ENCODE measurements around the gene CA9. TPM values are rescaled to one million over a fixed set of nuclear protein-coding genes. Genes with fewer than 3 reads are reported as not detected.

The CA9 gene
- polyA plus RNA-seq, 3 donors, result not detected

- WGBS (ENCODE audit: insufficient coverage), result 95% methylated on average over 12 of the region's 21 CpGs
- no peaks in the 10 kb centered on the region for H3K9me3 ChIP-seq (replicated peaks in 1 of 2; ENCODE audit: control insufficient read depth in 1 of 2, insufficient read depth in 1 of 2, low read length in 2 of 2)
- no peak overlapping the region for H3K4me2 ChIP-seq (replicated peaks; ENCODE audit: extremely low read depth, low read length, poor library complexity, severe bottlenecking)
- H3K9ac ChIP-seq (ENCODE audit: insufficient read depth, low read length, poor library complexity, severe bottlenecking), result no peak overlapping the region
- no peaks in the 10 kb centered on the region for H3K4me1 ChIP-seq (ENCODE audit: control insufficient read depth in 1 of 2, insufficient read depth in 2 of 2, low read length in 2 of 2)
- no peak overlapping the region for H2AFZ ChIP-seq (ENCODE audit: insufficient read depth, low read depth, low read length, poor library complexity, severe bottlenecking)
- no peaks in the 10 kb centered on the region for H3K27me3 ChIP-seq (ENCODE audit: control insufficient read depth in 2 of 2, insufficient read depth in 2 of 2, low read length in 2 of 2)
- peaks cover 0 to 90% of the 10 kb centered on the region in 2 donors for H3K36me3 Mint-ChIP-seq
- peak overlapping the region in 2 of 7 donors; percentile 6 to 57 for H3K27ac Mint-ChIP-seq
- peaks cover 0 to 2% (median 0%) of the 10 kb centered on the region in 3 donors for H3K27me3 Mint-ChIP-seq (ENCODE audit: low read depth in 3 of 3)
- H3K4me3 Mint-ChIP-seq, result no peak overlapping the region
- TF ChIP-seq, protein P1, sequence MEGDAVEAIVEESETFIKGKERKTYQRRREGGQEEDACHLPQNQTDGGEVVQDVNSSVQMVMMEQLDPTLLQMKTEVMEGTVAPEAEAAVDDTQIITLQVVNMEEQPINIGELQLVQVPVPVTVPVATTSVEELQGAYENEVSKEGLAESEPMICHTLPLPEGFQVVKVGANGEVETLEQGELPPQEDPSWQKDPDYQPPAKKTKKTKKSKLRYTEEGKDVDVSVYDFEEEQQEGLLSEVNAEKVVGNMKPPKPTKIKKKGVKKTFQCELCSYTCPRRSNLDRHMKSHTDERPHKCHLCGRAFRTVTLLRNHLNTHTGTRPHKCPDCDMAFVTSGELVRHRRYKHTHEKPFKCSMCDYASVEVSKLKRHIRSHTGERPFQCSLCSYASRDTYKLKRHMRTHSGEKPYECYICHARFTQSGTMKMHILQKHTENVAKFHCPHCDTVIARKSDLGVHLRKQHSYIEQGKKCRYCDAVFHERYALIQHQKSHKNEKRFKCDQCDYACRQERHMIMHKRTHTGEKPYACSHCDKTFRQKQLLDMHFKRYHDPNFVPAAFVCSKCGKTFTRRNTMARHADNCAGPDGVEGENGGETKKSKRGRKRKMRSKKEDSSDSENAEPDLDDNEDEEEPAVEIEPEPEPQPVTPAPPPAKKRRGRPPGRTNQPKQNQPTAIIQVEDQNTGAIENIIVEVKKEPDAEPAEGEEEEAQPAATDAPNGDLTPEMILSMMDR (IDR thresholded peaks at IDR 0.05), result no peak
- no peaks in the 10 kb centered on the region for H3K4me1 Mint-ChIP-seq
- H4K20me1 ChIP-seq (ENCODE audit: insufficient read depth, low read length), result peaks cover 97% of the 10 kb centered on the region
- peaks cover 93 to 99% of the 10 kb centered on the region in 2 donors for H3K36me3 ChIP-seq (replicated peaks in 1 of 2; ENCODE audit: control insufficient read depth in 1 of 2, insufficient read depth in 2 of 2, low read length in 2 of 2)
- H3K79me2 ChIP-seq (ENCODE audit: insufficient read depth, low read length), result peaks cover 7% of the 10 kb centered on the region
- no peaks in the 10 kb centered on the region for H3K9me3 Mint-ChIP-seq
- H3K4me3 ChIP-seq (replicated peaks in 1 of 3; ENCODE audit: low read depth in 2 of 3, low read length in 3 of 3), result no peak overlapping the region
- DNase-seq, result no peak
- H3K27ac ChIP-seq (ENCODE audit: low read depth in 1 of 2, low read length in 2 of 2), result peak overlapping the region in 1 of 2 donors; percentile 4
- intact Hi-C loops (cut with micrococcal nuclease), result no loop called here
Observed at GRCh38 chr9:35711501-35712428, 38.0 kb downstream of the CA9 start.

GRCh38 chr9:35712762-35713400 is 39.2 kb downstream of the CA9 start:
- no peak for DNase-seq
- no peak overlapping the region for H3K4me3 ChIP-seq (replicated peaks in 1 of 3; ENCODE audit: low read depth in 2 of 3, low read length in 3 of 3)
- H3K27me3 ChIP-seq (ENCODE audit: control insufficient read depth in 2 of 2, insufficient read depth in 2 of 2, low read length in 2 of 2), result no peaks in the 10 kb centered on the region
- H4K20me1 ChIP-seq (ENCODE audit: insufficient read depth, low read length), result peaks cover 97% of the 10 kb centered on the region
- Mint-ChIP-seq H3K9me3 (no peaks in the 10 kb centered on the region), H3K27me3 (ENCODE audit: low read depth in 3 of 3) (peaks cover 0 to 2% (median 0%) of the 10 kb centered on the region in 3 donors), H3K36me3 (peaks cover 0 to 90% of the 10 kb centered on the region in 2 donors), H3K27ac (peak overlapping the region in 2 of 7 donors; percentile 26 to 72), H3K4me3 (no peak overlapping the region), H3K4me1 (no peaks in the 10 kb centered on the region)
- H3K9ac ChIP-seq (ENCODE audit: insufficient read depth, low read length, poor library complexity, severe bottlenecking), result no peak overlapping the region
- H3K79me2 ChIP-seq (ENCODE audit: insufficient read depth, low read length), result peaks cover 7% of the 10 kb centered on the region
- H3K4me2 ChIP-seq (replicated peaks; ENCODE audit: extremely low read depth, low read length, poor library complexity, severe bottlenecking), result no peak overlapping the region
- no peaks in the 10 kb centered on the region for H3K4me1 ChIP-seq (ENCODE audit: control insufficient read depth in 1 of 2, insufficient read depth in 2 of 2, low read length in 2 of 2)
- WGBS (ENCODE audit: insufficient coverage), result 95% methylated on average over 6 of the region's 11 CpGs
- no peaks in the 10 kb centered on the region for H3K9me3 ChIP-seq (replicated peaks in 1 of 2; ENCODE audit: control insufficient read depth in 1 of 2, insufficient read depth in 1 of 2, low read length in 2 of 2)
- TF ChIP-seq, protein P1 (IDR thresholded peaks at IDR 0.05), result no peak
- H3K36me3 ChIP-seq (replicated peaks in 1 of 2; ENCODE audit: control insufficient read depth in 1 of 2, insufficient read depth in 2 of 2, low read length in 2 of 2), result peaks cover 93 to 99% of the 10 kb centered on the region in 2 donors
- intact Hi-C loops (cut with micrococcal nuclease), result no loop called here
- H2AFZ ChIP-seq (ENCODE audit: insufficient read depth, low read depth, low read length, poor library complexity, severe bottlenecking), result no peak overlapping the region
- no peak overlapping the region for H3K27ac ChIP-seq (ENCODE audit: low read depth in 1 of 2, low read length in 2 of 2)

All from CD14-positive monocyte (primary cell).